ENCODE results near the gene CKAP5. TPM values are rescaled to one million over a fixed set of nuclear protein-coding genes. Genes with fewer than 3 reads are reported as not detected.

CKAP5 gene
- total and polyA plus RNA-seq, 8 donors, result 4.0 to 36.3 (median 16.7) TPM

DNA sequence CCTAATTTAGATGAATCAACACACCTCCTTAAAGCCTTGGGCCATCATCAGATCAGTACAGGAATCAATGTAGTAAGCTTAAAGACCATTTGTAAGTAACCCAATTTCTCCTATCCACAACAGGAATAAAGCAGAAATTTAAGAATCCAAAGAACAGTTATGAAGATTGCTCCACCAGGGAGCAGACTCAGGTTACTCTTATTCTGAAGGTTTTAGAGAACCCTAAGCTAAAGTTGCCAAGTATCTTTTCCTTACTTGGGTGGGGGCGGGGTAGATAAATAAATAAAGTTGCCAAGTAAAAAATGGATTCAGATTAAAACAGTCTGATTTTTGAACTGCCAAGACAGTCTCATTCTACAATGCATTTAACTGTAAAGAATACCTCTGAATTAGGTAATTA, 18.1 kb downstream of the CKAP5 start:
- Histone ChIP-seq H3K27me3 (no peaks in the 10 kb centered on the region), H3K4me1 (peaks cover 10 to 21% (median 17%) of the 10 kb centered on the region in 3 donors), H3K36me3 (no peaks in the 10 kb centered on the region), H3K9me3 (no peaks in the 10 kb centered on the region), H3K27ac (no peak overlapping the region), H3K4me3 (no peak overlapping the region)
- DNase-seq, result no peak
- TF ChIP-seq, protein P1, sequence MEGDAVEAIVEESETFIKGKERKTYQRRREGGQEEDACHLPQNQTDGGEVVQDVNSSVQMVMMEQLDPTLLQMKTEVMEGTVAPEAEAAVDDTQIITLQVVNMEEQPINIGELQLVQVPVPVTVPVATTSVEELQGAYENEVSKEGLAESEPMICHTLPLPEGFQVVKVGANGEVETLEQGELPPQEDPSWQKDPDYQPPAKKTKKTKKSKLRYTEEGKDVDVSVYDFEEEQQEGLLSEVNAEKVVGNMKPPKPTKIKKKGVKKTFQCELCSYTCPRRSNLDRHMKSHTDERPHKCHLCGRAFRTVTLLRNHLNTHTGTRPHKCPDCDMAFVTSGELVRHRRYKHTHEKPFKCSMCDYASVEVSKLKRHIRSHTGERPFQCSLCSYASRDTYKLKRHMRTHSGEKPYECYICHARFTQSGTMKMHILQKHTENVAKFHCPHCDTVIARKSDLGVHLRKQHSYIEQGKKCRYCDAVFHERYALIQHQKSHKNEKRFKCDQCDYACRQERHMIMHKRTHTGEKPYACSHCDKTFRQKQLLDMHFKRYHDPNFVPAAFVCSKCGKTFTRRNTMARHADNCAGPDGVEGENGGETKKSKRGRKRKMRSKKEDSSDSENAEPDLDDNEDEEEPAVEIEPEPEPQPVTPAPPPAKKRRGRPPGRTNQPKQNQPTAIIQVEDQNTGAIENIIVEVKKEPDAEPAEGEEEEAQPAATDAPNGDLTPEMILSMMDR (IDR thresholded peaks at IDR 0.05), result no peak
- FAIRE-seq, result no peak
- peak in 1 of 4 donors; percentile 34 for ATAC-seq
- intact Hi-C loops (cut with DNase I), result no loop called here
- WGBS, 2 donors, result 21 to 37% methylated on average over 1 of the region's 1 CpG

- DNase-seq, result peak; percentile 75 to 90 (median 80)
- H3K27ac ChIP-seq, result peak overlapping the region in 3 of 4 donors; percentile 12 to 40 (median 30)
- intact Hi-C loops (cut with DNase I), result no loop called here
- ATAC-seq, result peak; percentile 99 to 100 (median 100)
- WGBS, 2 donors, result 0 to 1% methylated on average over 32 of the region's 32 CpGs
- TF ChIP-seq, protein P1 (IDR thresholded peaks at IDR 0.05), result no peak
- peak overlapping the region; percentile 34 to 51 (median 40) for H3K4me3 ChIP-seq
- no peaks in the 10 kb centered on the region for H3K27me3 ChIP-seq
- H3K9me3 ChIP-seq, result no peaks in the 10 kb centered on the region
- no peak for FAIRE-seq
- no peaks in the 10 kb centered on the region for H3K36me3 ChIP-seq
- H3K4me1 ChIP-seq, result peaks cover 10 to 21% (median 17%) of the 10 kb centered on the region in 3 donors
Measured at GRCh38 chr11:46826310-46827044, 19.6 kb downstream of the CKAP5 start.

- WGBS, 2 donors, result 88 to 89% methylated on average over 3 of the region's 3 CpGs
- DNase-seq (no peak), ATAC-seq (no peak), FAIRE-seq (no peak)
- TF ChIP-seq, protein P1 (IDR thresholded peaks at IDR 0.05), result no peak
- H3K4me3 ChIP-seq, result no peak overlapping the region
- intact Hi-C loops (cut with DNase I), result no loop called here
- H3K27ac ChIP-seq, result no peak overlapping the region
- no peaks in the 10 kb centered on the region for H3K4me1 ChIP-seq
- no peaks in the 10 kb centered on the region for H3K27me3 ChIP-seq
- H3K9me3 ChIP-seq, result no peaks in the 10 kb centered on the region
- H3K36me3 ChIP-seq, result peaks cover 0 to 19% (median 7%) of the 10 kb centered on the region in 3 donors
Measured at GRCh38 chr11:46808799-46809431, 37.2 kb downstream of the CKAP5 start.

DNA sequence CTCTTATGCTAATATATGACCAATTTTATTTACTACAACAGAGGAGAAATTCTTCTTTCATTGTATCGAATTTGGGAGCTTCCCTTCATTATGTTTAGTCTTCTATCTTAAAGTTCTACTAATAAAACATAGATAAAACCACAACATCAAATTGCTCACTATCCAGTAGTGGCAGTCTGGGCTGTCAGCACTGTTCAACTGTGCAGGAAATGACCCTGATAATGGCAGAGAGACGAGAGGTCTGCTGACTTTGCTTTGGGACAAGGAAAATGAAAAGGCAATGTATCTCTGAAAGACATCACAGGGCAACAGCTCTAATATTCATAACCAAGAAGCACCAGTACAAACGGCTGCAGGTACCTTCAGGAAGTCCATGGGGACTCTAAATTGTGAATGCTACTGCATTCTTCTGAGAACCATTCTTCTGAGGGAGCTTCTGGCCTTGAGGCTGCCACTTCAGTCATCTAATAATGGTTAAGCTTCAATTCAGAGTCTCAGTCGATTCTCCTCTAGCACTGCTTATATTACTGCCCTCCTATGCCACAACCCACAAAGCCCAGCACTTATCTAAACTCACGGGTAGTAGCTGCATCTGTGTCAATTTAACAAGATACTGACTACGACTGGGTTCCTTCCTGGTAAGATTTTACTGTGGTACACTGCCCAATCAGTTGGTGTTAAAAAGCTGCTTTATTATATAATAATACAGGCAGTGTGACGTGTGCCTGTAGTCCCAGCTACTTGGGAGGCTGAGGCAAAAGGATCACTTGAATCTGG, 44.2 kb downstream of the CKAP5 start:
- H3K9me3 ChIP-seq, result no peaks in the 10 kb centered on the region
- WGBS, 2 donors, result 74 to 75% methylated on average over 7 of the region's 7 CpGs
- no peaks in the 10 kb centered on the region for H3K27me3 ChIP-seq
- TF ChIP-seq, protein P1 (IDR thresholded peaks at IDR 0.05), result no peak
- intact Hi-C loops (cut with DNase I), result no loop called here
- DNase-seq (no peak), FAIRE-seq (no peak), ATAC-seq (no peak)
- H3K36me3 ChIP-seq, result peaks cover 0 to 25% (median 7%) of the 10 kb centered on the region in 3 donors
- no peak overlapping the region for H3K4me3 ChIP-seq
- H3K4me1 ChIP-seq, result no peaks in the 10 kb centered on the region
- no peak overlapping the region for H3K27ac ChIP-seq

All from pancreas (tissue), 10 donors.